ENCODE data around the gene SPACDR.

Gene SPACDR

GRCh38 chr7:100426516-100426915 is 37.5 kb downstream of the SPACDR start:
- intact Hi-C loops (cut with DNase I; ENCODE audit: low total_unique reads), result loop anchor here (10.0 kb wide), 1 partner anchor 412 kb away; the partner anchor contains the start of gene ZKSCAN1
- peaks cover 0 to 4% (median 0%) of the 10 kb centered on the region in 3 donors for H3K36me3 ChIP-seq
- peaks cover 0 to 19% (median 15%) of the 10 kb centered on the region in 4 donors for H3K4me1 ChIP-seq
- no peak for TF ChIP-seq CTCF (IDR thresholded peaks at IDR 0.05)
- H3K27me3 ChIP-seq, result no peaks in the 10 kb centered on the region
- no peak overlapping the region for H3K27ac ChIP-seq
- H3K4me3 ChIP-seq, result no peak overlapping the region
- H3K9me3 ChIP-seq, result no peaks in the 10 kb centered on the region
- DNase-seq, result no peak

- H3K9me3 ChIP-seq, result no peaks in the 10 kb centered on the region
Measured at GRCh38 chr7:100425347-100425746, 38.7 kb downstream of the SPACDR start.

GRCh38 chr7:100423315-100423714 is 40.7 kb downstream of the SPACDR start:
- no peak overlapping the region for H3K27ac ChIP-seq
- no peaks in the 10 kb centered on the region for H3K36me3 ChIP-seq
- H3K27me3 ChIP-seq, result no peaks in the 10 kb centered on the region
- intact Hi-C loops (cut with DNase I; ENCODE audit: low total_unique reads), result loop anchor here (10.0 kb wide), 1 partner anchor 409 kb away; the partner anchor contains the start of gene ZKSCAN1
- H3K9me3 ChIP-seq, result no peaks in the 10 kb centered on the region
- no peak overlapping the region for H3K4me3 ChIP-seq
- no peak for DNase-seq
- H3K4me1 ChIP-seq, result peaks cover 0 to 6% (median 2%) of the 10 kb centered on the region in 4 donors
- TF ChIP-seq CTCF (IDR thresholded peaks at IDR 0.05), result no peak

More at GRCh38 chr7:100425347-100425746, 38.7 kb downstream of the SPACDR start:
- intact Hi-C loops (cut with DNase I; ENCODE audit: low total_unique reads), result loop anchor here (10.0 kb wide), 1 partner anchor 411 kb away; the partner anchor contains the start of gene ZKSCAN1
- DNase-seq, result no peak
- peaks cover 0 to 8% (median 4%) of the 10 kb centered on the region in 4 donors for H3K4me1 ChIP-seq
- TF ChIP-seq CTCF (IDR thresholded peaks at IDR 0.05), result no peak
- no peak overlapping the region for H3K27ac ChIP-seq
- no peaks in the 10 kb centered on the region for H3K36me3 ChIP-seq
- H3K27me3 ChIP-seq, result no peaks in the 10 kb centered on the region
- no peak overlapping the region for H3K4me3 ChIP-seq

- intact Hi-C loops (cut with DNase I; ENCODE audit: low total_unique reads), result loop anchor here (10.0 kb wide), 1 partner anchor 405 kb away; the partner anchor contains the start of gene ZKSCAN1
- no peaks in the 10 kb centered on the region for H3K9me3 ChIP-seq
- H3K36me3 ChIP-seq, result no peaks in the 10 kb centered on the region
- no peak for DNase-seq
- H3K4me1 ChIP-seq, result no peaks in the 10 kb centered on the region
- no peaks in the 10 kb centered on the region for H3K27me3 ChIP-seq
- no peak overlapping the region for H3K27ac ChIP-seq
- TF ChIP-seq CTCF (IDR thresholded peaks at IDR 0.05), result no peak
- no peak overlapping the region for H3K4me3 ChIP-seq
Measured at GRCh38 chr7:100419660-100420226, 44.3 kb downstream of the SPACDR start.

DNA sequence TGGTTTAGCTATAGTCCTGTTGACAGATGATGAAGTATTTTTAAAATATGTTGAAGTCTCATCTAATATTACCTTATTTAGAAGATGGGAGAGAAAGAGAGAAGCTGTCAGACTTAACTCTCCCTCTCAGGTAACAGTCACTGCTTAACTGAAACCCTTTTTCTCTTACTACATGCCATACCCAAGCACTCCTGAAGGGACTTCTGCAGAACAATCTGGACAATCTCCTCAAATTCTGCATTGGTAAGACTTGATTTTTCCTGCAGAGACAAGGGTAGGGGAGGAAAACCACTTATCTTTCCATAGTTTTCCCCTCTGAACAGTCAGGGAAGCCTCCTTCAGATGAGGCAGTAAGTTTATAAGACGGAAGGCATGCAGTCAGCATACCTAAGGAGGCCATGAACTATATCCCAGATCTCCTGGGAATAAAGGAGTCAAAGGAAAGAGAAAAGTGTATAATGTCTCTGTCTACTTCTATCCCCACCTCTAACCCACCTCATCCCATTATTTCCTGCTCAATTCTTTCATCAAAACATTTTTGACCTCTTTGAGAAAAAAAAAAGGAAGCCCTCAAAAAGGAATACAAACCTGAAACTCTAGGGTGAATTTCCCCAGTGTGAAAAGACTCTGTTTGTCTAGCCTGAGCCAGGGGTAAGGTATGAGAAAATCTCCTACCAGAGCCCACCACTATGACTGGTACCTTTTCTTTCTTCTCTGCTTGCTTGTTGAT is 45.0 kb downstream of the SPACDR start:
- no peaks in the 10 kb centered on the region for H3K4me1 ChIP-seq
- no peak for DNase-seq
- TF ChIP-seq CTCF (IDR thresholded peaks at IDR 0.05), result no peak
- H3K9me3 ChIP-seq, result no peaks in the 10 kb centered on the region
- intact Hi-C loops (cut with DNase I; ENCODE audit: low total_unique reads), result no loop called here
- no peaks in the 10 kb centered on the region for H3K27me3 ChIP-seq
- H3K27ac ChIP-seq, result no peak overlapping the region
- no peak overlapping the region for H3K4me3 ChIP-seq
- H3K36me3 ChIP-seq, result no peaks in the 10 kb centered on the region

Measured in tibial artery (tissue), 4 donors.